Ishikawa (cell line): Measurements from ENCODE around the gene MIEF2.

Source experiments
- CEBPB ChIP-seq: IDR thresholded peaks from 2 replicates; pipeline ENCODE4 v1.6.1; 2012
- CREB1 ChIP-seq: IDR thresholded peaks from 2 replicates; pipeline ENCODE4 v1.6.1; 2012; ENCODE audit warnings: low read depth
- EGR1 ChIP-seq: IDR thresholded peaks from 2 replicates; pipeline ENCODE4 v1.6.1; 2012
- EP300 ChIP-seq: IDR thresholded peaks from 2 replicates; pipeline ENCODE4 v1.6.1; 2012; ENCODE audit warnings: borderline replicate concordance
- FOXM1 ChIP-seq: IDR thresholded peaks from 2 replicates; pipeline ENCODE4 v1.6.1; 2012; ENCODE audit warnings: low read depth, borderline replicate concordance
- MAX ChIP-seq: IDR thresholded peaks from 2 replicates; pipeline ENCODE4 v1.6.1; 2012
- NFIC ChIP-seq: IDR thresholded peaks from 2 replicates; pipeline ENCODE4 v1.6.1; 2012
- RAD21 ChIP-seq: IDR thresholded peaks from 2 replicates; pipeline ENCODE4 v1.6.1; 2012; ENCODE audit warnings: low read depth
- REST ChIP-seq: IDR thresholded peaks from 2 replicates; pipeline ENCODE4 v1.6.1; 2012; ENCODE audit warnings: low read depth, mild to moderate bottlenecking
- TAF1 ChIP-seq: IDR thresholded peaks from 2 replicates; pipeline ENCODE4 v1.6.1; 2012; ENCODE audit warnings: low read depth, mild to moderate bottlenecking
- TCF12 ChIP-seq: IDR thresholded peaks from 2 replicates; pipeline ENCODE4 v1.6.1; 2012; ENCODE audit warnings: low read depth
- TEAD4 ChIP-seq: IDR thresholded peaks from 2 replicates; pipeline ENCODE4 v1.6.1; 2012
- USF1 ChIP-seq: IDR thresholded peaks from 2 replicates; pipeline ENCODE4 v1.6.1; 2012
- YY1 ChIP-seq: IDR thresholded peaks from 2 replicates; pipeline ENCODE4 v1.6.1; 2012; ENCODE audit warnings: low read depth
- ZBTB7A ChIP-seq: IDR thresholded peaks from 2 replicates; pipeline ENCODE4 v1.6.1; 2012; ENCODE audit warnings: low read depth

The MIEF2 gene

GRCh38 chr17:18237461-18237860 is 23.0 kb upstream of the MIEF2 start:
- TF ChIP-seq YY1 (no peak), FOXM1 (no peak), CREB1 (no peak), RAD21 (no peak), TEAD4 (no peak), REST (no peak), TAF1 (no peak), MAX (no peak), TCF12 (no peak), ZBTB7A (no peak)

GRCh38 chr17:18238299-18238698 is 22.2 kb upstream of the MIEF2 start:
- TF ChIP-seq TAF1, result no peak
- TF ChIP-seq MAX, result no peak
- TF ChIP-seq CEBPB, result no peak
- TF ChIP-seq FOXM1, result no peak
- no peak for TF ChIP-seq NFIC
- no peak for TF ChIP-seq ZBTB7A
- TF ChIP-seq REST, result no peak
- no peak for TF ChIP-seq TEAD4
- no peak for TF ChIP-seq RAD21
- no peak for TF ChIP-seq USF1
- no peak for TF ChIP-seq CREB1
- no peak for TF ChIP-seq YY1
- no peak for TF ChIP-seq EP300
- TF ChIP-seq EGR1, result no peak
- TF ChIP-seq TCF12, result no peak

GRCh38 chr17:18240449-18240848 is 20.0 kb upstream of the MIEF2 start:
- TF ChIP-seq REST (no peak), YY1 (no peak), TEAD4 (no peak), TCF12 (no peak), ZBTB7A (no peak), USF1 (no peak), EGR1 (no peak), FOXM1 (no peak), NFIC (no peak), EP300 (no peak), CEBPB (no peak), MAX (no peak), CREB1 (no peak), TAF1 (no peak), RAD21 (no peak)

GRCh38 chr17:18241229-18241871 is 19.1 kb upstream of the MIEF2 start:
- TF ChIP-seq CEBPB, result no peak
